Memory B cell (primary cell): ENCODE measurements around the gene TRIM14.

ENCODE experiments used
- ATAC-seq: fragments of 150-1000 bp; cut with Tn5 transposase; 2 replicates; pipeline ENCODE4 v1.10.0; 2021; ENCODE audit warnings: low read depth, mild to moderate bottlenecking, moderate library complexity
- DNase-seq, 2 donors: peaks; one replicate each; pipeline ENCODE4 v3.0.0; 2022; ENCODE audit warnings: low spot score in 2 of 2
- H3K27ac Mint-ChIP-seq: one replicate; pipeline ENCODE4 v1.8.0; 2022; ENCODE audit warnings: mild to moderate bottlenecking, moderate library complexity, mixed read lengths
- H3K27me3 Mint-ChIP-seq: one replicate; pipeline ENCODE4 v1.8.0; 2022; ENCODE audit warnings: mixed read lengths
- H3K36me3 Mint-ChIP-seq: one replicate; pipeline ENCODE4 v1.8.0; 2022; ENCODE audit warnings: mild to moderate bottlenecking, mixed read lengths
- H3K4me1 Mint-ChIP-seq: one replicate; pipeline ENCODE4 v1.8.0; 2022; ENCODE audit warnings: mixed read lengths
- H3K4me3 Mint-ChIP-seq: one replicate; pipeline ENCODE4 v1.8.0; 2022; ENCODE audit warnings: mild to moderate bottlenecking, moderate library complexity, mixed read lengths
- H3K9me3 Mint-ChIP-seq: one replicate; pipeline ENCODE4 v1.8.0; 2022; ENCODE audit warnings: mixed read lengths

The TRIM14 gene

GRCh38 chr9:98149422-98149821 is 30.4 kb upstream of the TRIM14 start:
- no peak for ATAC-seq
- H3K27me3 Mint-ChIP-seq = no peaks in the 10 kb centered on the region

GRCh38 chr9:98148486-98148885 is 29.5 kb upstream of the TRIM14 start:
- ATAC-seq = no peak
- Mint-ChIP-seq H3K4me3 (no peak overlapping the region), H3K27ac (peak overlapping the region; percentile 63)

More at GRCh38 chr9:98149422-98149821, 30.4 kb upstream of the TRIM14 start:
- DNase-seq = no peak
- H3K4me1 Mint-ChIP-seq = peaks cover 28% of the 10 kb centered on the region
- no peak overlapping the region for H3K4me3 Mint-ChIP-seq
- no peak overlapping the region for H3K27ac Mint-ChIP-seq
- no peaks in the 10 kb centered on the region for H3K36me3 Mint-ChIP-seq
- no peaks in the 10 kb centered on the region for H3K9me3 Mint-ChIP-seq

GRCh38 chr9:98147582-98147981 is 28.6 kb upstream of the TRIM14 start:
- Mint-ChIP-seq H3K4me1 (peaks cover 31% of the 10 kb centered on the region), H3K27me3 (no peaks in the 10 kb centered on the region), H3K27ac (peak overlapping the region; percentile 43), H3K4me3 (no peak overlapping the region), H3K36me3 (no peaks in the 10 kb centered on the region), H3K9me3 (no peaks in the 10 kb centered on the region)
- ATAC-seq (no peak), DNase-seq (no peak)

More at GRCh38 chr9:98148486-98148885, 29.5 kb upstream of the TRIM14 start:
- no peaks in the 10 kb centered on the region for H3K27me3 Mint-ChIP-seq
- no peak for DNase-seq
- H3K9me3 Mint-ChIP-seq = no peaks in the 10 kb centered on the region
- H3K36me3 Mint-ChIP-seq = no peaks in the 10 kb centered on the region
- H3K4me1 Mint-ChIP-seq = peaks cover 31% of the 10 kb centered on the region

- H3K4me1 Mint-ChIP-seq = peaks cover 31% of the 10 kb centered on the region
- peak overlapping the region; percentile 48 for H3K4me3 Mint-ChIP-seq
- no peaks in the 10 kb centered on the region for H3K27me3 Mint-ChIP-seq
- DNase-seq (no peak), ATAC-seq (peak; percentile 56)
- no peaks in the 10 kb centered on the region for H3K36me3 Mint-ChIP-seq
- H3K9me3 Mint-ChIP-seq = no peaks in the 10 kb centered on the region
- H3K27ac Mint-ChIP-seq = peak overlapping the region; percentile 77
Observed at GRCh38 chr9:98146101-98146991, 27.3 kb upstream of the TRIM14 start.

- Mint-ChIP-seq H3K27me3 (no peaks in the 10 kb centered on the region), H3K9me3 (no peaks in the 10 kb centered on the region), H3K4me1 (peaks cover 23% of the 10 kb centered on the region), H3K36me3 (no peaks in the 10 kb centered on the region), H3K27ac (no peak overlapping the region), H3K4me3 (no peak overlapping the region)
- no peak for ATAC-seq
- no peak for DNase-seq
Observed at GRCh38 chr9:98144631-98145030, 25.6 kb upstream of the TRIM14 start.

GRCh38 chr9:98144076-98144475 is 25.1 kb upstream of the TRIM14 start:
- Mint-ChIP-seq H3K36me3 (no peaks in the 10 kb centered on the region), H3K4me3 (no peak overlapping the region), H3K9me3 (no peaks in the 10 kb centered on the region), H3K27me3 (no peaks in the 10 kb centered on the region), H3K27ac (no peak overlapping the region), H3K4me1 (peaks cover 23% of the 10 kb centered on the region)
- ATAC-seq (no peak), DNase-seq (no peak)

GRCh38 chr9:98142925-98143481 is 24.0 kb upstream of the TRIM14 start:
- H3K9me3 Mint-ChIP-seq = no peaks in the 10 kb centered on the region
- ATAC-seq (no peak), DNase-seq (no peak)
- H3K27ac Mint-ChIP-seq = no peak overlapping the region
- no peak overlapping the region for H3K4me3 Mint-ChIP-seq
- H3K27me3 Mint-ChIP-seq = no peaks in the 10 kb centered on the region
- H3K36me3 Mint-ChIP-seq = no peaks in the 10 kb centered on the region
- peaks cover 23% of the 10 kb centered on the region for H3K4me1 Mint-ChIP-seq

GRCh38 chr9:98142182-98142907 is 23.3 kb upstream of the TRIM14 start:
- DNase-seq (no peak), ATAC-seq (no peak)
- Mint-ChIP-seq H3K9me3 (no peaks in the 10 kb centered on the region), H3K36me3 (no peaks in the 10 kb centered on the region), H3K4me1 (peaks cover 22% of the 10 kb centered on the region), H3K27ac (no peak overlapping the region), H3K4me3 (no peak overlapping the region), H3K27me3 (no peaks in the 10 kb centered on the region)

GRCh38 chr9:98140503-98140902 is 21.5 kb upstream of the TRIM14 start:
- no peaks in the 10 kb centered on the region for H3K9me3 Mint-ChIP-seq
- no peak for ATAC-seq
- H3K4me3 Mint-ChIP-seq = no peak overlapping the region
- no peak overlapping the region for H3K27ac Mint-ChIP-seq
- no peaks in the 10 kb centered on the region for H3K27me3 Mint-ChIP-seq
- no peak for DNase-seq
- H3K36me3 Mint-ChIP-seq = no peaks in the 10 kb centered on the region
- peaks cover 8% of the 10 kb centered on the region for H3K4me1 Mint-ChIP-seq

GRCh38 chr9:98136489-98136888 is 17.5 kb upstream of the TRIM14 start:
- H3K27ac Mint-ChIP-seq = no peak overlapping the region
- H3K4me1 Mint-ChIP-seq = peaks cover 11% of the 10 kb centered on the region
- no peak overlapping the region for H3K4me3 Mint-ChIP-seq
- peaks cover 2% of the 10 kb centered on the region for H3K36me3 Mint-ChIP-seq
- DNase-seq = no peak
- no peak for ATAC-seq
- H3K27me3 Mint-ChIP-seq = no peaks in the 10 kb centered on the region
- no peaks in the 10 kb centered on the region for H3K9me3 Mint-ChIP-seq

- Mint-ChIP-seq H3K4me3 (no peak overlapping the region), H3K27me3 (no peaks in the 10 kb centered on the region), H3K36me3 (peaks cover 2% of the 10 kb centered on the region), H3K27ac (no peak overlapping the region), H3K9me3 (no peaks in the 10 kb centered on the region), H3K4me1 (peaks cover 11% of the 10 kb centered on the region)
- ATAC-seq (no peak), DNase-seq (no peak)
Observed at GRCh38 chr9:98135938-98136337, 16.9 kb upstream of the TRIM14 start.

- Mint-ChIP-seq H3K27ac (no peak overlapping the region), H3K27me3 (no peaks in the 10 kb centered on the region), H3K4me3 (no peak overlapping the region), H3K36me3 (peaks cover 2% of the 10 kb centered on the region), H3K4me1 (peaks cover 11% of the 10 kb centered on the region), H3K9me3 (no peaks in the 10 kb centered on the region)
- no peak for ATAC-seq
- no peak for DNase-seq
Observed at GRCh38 chr9:98135558-98135934, 16.5 kb upstream of the TRIM14 start.

- Mint-ChIP-seq H3K27me3 (no peaks in the 10 kb centered on the region), H3K27ac (no peak overlapping the region), H3K4me1 (peaks cover 11% of the 10 kb centered on the region), H3K9me3 (no peaks in the 10 kb centered on the region), H3K36me3 (peaks cover 2% of the 10 kb centered on the region), H3K4me3 (no peak overlapping the region)
- ATAC-seq (no peak), DNase-seq (no peak)
Observed at GRCh38 chr9:98134702-98135557, 15.9 kb upstream of the TRIM14 start.
